Measurements from ENCODE around the gene ZNF554.
"Not testable (repeated sequence)": the region's sequence is repeated elsewhere in the genome, so short reads cannot be mapped to it uniquely, and the experiment has no call there.

Gene ZNF554

GRCh38 chr19:2807379-2808128, 12.1 kb upstream of the ZNF554 start:
- no peak for DNase-seq (ENCODE audit: low read depth in 3 of 3)

- DNase-seq (ENCODE audit: low read depth in 3 of 3): no peak
These were observed 11.3 kb upstream of the ZNF554 start for GRCh38 chr19:2808129-2808941.

- DNase-seq (ENCODE audit: low read depth in 3 of 3): no peak
These were observed 10.1 kb upstream of the ZNF554 start for GRCh38 chr19:2809387-2810140.

DNA sequence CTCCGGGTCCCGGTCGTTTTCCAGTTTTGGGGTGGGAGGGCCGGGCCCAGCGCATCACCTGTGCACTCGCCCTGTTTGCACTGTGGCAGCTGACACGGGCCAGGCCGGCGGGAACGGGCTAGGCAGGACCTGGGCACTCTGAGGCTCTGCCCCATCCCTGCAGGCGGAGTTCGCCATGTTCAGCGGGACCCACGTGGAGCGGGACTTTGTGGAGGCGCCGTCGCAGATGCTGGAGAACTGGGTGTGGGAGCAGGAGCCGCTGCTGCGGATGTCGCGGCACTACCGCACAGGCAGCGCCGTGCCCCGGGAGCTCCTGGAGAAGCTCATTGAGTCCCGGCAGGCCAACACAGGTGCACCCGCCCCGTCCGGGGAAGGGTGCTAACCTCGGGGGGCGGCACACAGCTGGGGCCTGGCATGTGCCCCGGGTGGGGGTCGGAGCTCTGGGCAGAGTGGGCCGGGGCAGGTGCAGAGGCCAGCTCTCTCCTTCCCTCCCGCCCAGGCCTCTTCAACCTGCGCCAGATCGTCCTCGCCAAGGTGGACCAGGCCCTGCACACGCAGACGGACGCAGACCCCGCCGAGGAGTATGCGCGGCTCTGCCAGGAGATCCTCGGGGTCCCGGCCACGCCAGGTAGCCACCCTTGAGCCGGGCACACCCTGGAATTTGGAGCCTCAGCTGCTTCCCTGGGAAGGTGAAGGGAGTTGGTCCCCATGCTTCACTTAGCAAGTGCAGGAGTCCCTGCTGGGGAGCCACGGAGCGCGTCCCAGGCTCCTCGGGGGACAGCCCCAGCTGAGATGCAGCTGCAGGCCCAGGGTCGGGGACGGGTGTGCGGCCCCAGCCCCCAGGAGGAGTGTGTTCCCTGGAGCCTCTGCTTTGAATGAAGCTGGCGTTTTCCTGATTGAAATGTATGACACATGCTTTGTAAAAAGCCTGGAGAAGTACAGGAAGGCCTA, 9.3 kb upstream of the ZNF554 start:
- DNase-seq (ENCODE audit: low read depth in 3 of 3): no peak

GRCh38 chr19:2811221-2811722, 8.4 kb upstream of the ZNF554 start:
- no peak for DNase-seq (ENCODE audit: low read depth in 3 of 3)

DNA sequence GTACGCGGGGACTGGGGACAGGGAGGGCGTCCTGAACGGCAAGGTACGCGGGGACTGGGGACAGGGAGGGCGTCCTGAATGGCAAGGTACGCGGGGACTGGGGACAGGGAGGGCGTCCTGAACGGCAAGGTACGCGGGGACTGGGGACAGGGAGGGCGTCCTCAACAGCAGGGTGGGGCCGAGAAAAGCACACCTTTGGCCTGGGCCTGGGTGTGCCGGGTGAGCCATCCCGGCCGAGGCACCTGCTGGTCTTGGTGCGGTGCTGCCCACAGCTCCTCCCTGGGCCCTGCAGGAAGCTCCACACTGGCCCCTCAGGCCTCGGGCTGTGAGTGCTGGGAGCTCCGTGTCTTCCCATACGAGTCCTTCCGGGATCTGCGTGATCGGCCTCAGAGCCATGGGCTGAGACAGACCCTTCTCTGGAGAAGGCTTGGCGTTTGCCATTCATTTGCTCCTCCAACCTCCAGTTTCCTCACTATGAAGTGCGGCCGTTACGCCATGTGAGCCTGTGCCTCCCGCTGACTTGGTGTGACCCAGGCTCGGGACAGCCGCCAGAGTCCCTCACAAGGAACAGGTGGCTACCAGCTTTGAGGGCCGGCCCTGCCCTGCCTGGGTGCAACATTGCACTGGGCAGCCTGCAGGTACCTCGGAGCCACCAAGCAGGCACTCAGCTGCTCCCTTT, 7.8 kb upstream of the ZNF554 start:
- no peak for DNase-seq (ENCODE audit: low read depth in 3 of 3)

- DNase-seq (ENCODE audit: low read depth in 3 of 3): no peak
These were observed 7.0 kb upstream of the ZNF554 start for GRCh38 chr19:2812414-2813234.

DNA sequence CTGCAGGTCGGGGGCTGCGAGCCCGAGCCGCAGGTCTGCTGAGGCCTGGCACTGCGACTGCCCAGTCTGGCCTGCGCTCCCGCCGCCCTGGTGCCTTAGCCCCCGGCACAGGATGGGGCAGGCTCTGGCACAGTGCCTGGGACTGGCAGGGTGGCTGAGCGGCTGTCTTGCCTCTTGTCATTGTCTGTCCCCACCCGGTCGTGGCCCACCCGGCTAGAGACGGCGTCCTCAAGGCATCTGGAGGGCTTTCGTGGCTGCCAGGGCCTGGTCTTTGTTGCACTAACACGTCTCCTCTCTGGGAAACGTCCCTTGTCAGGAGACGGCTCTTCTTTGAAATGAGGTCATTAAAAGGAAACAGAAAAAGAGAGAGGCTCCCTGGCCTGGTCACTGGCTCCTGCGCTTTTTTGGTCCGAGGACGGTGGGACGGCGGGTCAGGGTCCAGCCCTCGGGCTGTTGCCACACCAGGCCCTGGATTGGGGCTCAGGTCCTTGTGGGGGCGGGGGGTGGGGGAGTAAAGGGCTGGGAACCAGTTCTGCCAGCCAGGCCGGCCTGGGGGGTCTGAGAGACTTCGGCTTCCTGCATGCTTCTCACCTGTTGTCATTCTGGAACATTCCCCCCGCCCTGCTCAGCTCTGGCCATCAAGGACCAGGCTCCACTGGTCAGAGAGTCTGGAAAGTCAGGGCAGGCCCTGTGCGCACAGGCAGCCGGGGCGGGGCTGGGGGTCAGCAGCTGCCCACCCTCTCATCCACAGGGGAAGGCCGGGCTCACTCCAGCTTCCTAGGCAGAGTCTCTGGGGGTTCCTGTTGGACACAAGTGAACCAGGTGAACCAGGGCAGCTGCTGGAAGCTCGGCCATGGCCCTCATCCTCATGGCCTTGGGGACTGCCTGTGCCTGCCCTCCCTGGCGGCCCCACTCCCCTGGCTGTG, 6.2 kb upstream of the ZNF554 start:
- no peak for DNase-seq (ENCODE audit: low read depth in 3 of 3)

DNA sequence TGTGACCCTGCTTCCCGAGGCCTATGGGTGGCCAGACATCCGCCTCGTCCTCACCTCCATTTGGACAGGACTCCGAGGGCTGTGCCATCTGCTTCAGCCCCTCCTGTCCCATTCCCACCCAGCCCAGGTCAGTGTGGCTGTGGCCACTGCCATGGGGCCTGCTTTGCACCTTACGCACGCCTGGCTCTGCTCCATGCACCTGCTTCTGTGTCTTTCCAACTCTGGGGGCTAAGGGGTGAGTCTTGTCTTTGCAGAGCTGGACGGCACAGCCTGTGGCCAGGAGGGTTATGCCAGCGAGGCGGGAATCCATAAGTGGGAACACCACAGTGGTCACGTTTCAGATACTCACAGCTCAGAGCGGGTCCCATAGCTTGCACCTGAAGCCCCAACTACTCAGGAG, 5.2 kb upstream of the ZNF554 start:
- DNase-seq (ENCODE audit: low read depth in 3 of 3): no peak

GRCh38 chr19:2815191-2815614, 4.5 kb upstream of the ZNF554 start:
- DNase-seq (ENCODE audit: low read depth in 3 of 3): no peak

DNA sequence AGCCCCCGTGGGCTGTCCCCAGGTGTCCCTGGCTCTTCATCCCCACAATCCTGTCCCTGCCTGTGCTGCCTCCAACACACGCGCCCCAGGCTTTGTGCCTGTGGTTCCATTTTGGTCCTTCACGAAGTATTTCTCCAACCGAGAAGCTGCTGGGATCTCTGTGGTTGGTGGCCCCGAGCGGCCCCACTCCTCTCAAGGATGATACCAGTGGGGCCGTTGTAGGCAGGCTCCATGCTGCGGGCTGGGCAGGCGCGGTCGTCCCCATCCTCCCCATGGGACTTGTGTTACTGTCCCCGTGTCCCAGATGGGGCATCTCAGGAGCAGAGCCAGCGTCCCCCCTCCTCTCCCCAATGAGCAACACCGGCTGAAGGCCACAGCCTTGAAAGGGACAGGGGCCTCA, 3.7 kb upstream of the ZNF554 start:
- DNase-seq (ENCODE audit: low read depth in 3 of 3): no peak

DNA sequence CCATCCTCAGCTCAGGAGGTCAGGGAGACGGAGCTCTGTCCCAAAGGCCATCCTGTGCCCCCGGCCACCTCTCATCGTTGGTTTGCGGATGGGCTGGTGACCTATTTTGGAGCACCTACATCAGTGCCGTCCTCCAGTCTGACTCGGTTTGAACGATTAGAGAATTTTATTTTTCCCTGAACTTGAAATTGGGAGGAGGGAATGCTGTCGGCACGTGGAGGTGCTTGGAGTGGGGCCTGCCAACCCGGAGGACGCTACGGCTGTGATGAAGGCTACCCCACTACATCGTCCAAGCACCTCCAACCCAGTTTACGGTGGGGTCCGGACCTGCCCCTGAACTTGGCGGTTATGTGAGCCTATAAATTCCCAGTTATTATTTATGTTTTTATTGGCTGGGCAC, 3.0 kb upstream of the ZNF554 start:
- no peak for DNase-seq (ENCODE audit: low read depth in 3 of 3)

- DNase-seq (ENCODE audit: low read depth in 3 of 3): not testable (repeated sequence)
These were observed 2.3 kb upstream of the ZNF554 start for GRCh38 chr19:2817237-2817829.

DNA sequence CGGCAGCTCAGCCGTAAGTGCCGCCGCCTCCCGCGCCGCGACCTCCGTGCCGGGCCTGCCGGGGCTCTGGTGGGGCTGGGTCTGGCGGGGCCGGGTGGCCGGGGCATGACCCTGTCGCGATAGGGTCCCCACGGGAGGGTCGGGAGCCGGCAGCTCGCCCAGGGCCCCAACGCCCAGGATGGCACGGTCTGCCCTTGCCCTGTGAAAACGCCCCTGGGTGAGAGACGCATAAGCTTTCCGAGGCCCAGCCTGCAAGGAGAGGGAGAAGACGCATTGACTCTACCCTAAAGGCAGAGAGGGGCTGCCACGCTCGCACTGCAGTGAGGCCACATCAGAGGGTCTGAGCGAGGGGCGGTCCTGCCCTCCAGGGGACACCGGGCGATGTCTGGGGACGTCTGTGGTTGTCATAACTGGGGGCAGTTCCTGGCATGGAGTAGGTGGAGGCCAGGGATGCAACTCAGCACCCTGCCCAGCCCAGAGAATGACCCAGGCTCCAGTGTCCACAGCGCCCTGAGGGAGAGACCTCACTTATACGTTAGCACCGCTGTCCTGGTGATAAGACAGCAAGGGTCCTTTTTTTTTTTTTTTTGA, 539 bp downstream of the ZNF554 start:
- DNase-seq (ENCODE audit: low read depth in 3 of 3): no peak

DNA sequence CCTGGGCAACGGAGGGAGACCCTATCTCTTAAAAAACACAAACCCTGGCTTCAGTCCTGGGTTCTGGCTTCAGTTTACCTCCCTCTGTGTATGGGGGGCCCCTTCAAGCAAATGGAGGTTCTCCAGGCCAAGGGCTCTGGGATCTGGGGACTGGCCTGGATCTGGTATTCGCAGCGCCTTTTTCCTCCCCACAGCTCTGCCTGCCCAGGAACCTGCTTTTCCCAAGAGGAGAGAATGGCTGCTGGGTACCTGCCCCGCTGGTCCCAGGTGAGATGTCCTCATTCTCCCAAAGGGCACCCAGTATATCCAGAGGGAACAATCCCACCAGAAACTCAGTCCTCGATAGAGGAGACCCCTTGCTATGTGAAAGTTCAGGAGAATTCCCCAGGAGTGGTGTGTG, 3.2 kb downstream of the ZNF554 start:
- no peak for DNase-seq (ENCODE audit: low read depth in 3 of 3)

GRCh38 chr19:2823646-2824045, 4.0 kb downstream of the ZNF554 start:
- no peak for DNase-seq (ENCODE audit: low read depth in 3 of 3)

GRCh38 chr19:2824129-2824528, 4.5 kb downstream of the ZNF554 start:
- DNase-seq (ENCODE audit: low read depth in 3 of 3): no peak

- DNase-seq (ENCODE audit: low read depth in 3 of 3): no peak
These were observed 7.4 kb downstream of the ZNF554 start for GRCh38 chr19:2827022-2827421.

All from stimulated activated CD4-positive, alpha-beta T cell treated with anti-CD3 and anti-CD28 coated beads, TNF-alpha, amount 100 ng/mL, for 48 hours (primary cell).